SU-DHL-6 (cell line): ENCODE results near the gene GRM6.

Experiments
- H2AFZ ChIP-seq: fragments of 200-600 bp; sonication (generic); 2 replicates; pipeline ENCODE4 v1.6.1; 2014; ENCODE audit warnings: low read depth, mild to moderate bottlenecking, moderate library complexity, mixed read lengths, antibody characterized with exemption, low read length; ENCODE audit not compliant: severe bottlenecking
- H3F3A ChIP-seq: fragments of 200-600 bp; shearing (Covaris generic); 2 replicates; pipeline ENCODE4 v1.6.0; 2016; ENCODE audit warnings: antibody characterized with exemption, mild to moderate bottlenecking; ENCODE audit not compliant: insufficient read depth
- H3K27ac ChIP-seq: fragments of 200-600 bp; sonication (generic); 2 replicates; pipeline ENCODE4 v1.5.1; 2016; ENCODE audit warnings: low read depth, mild to moderate bottlenecking, low read length, moderate library complexity, mixed read lengths
- H3K27me3 ChIP-seq: fragments of 200-600 bp; sonication (generic), shearing (Covaris generic); 2 replicates; pipeline ENCODE4 v1.6.0; 2014; ENCODE audit warnings: mild to moderate bottlenecking, low read length
- H3K36me3 ChIP-seq: fragments of 200-600 bp; sonication (generic); 2 replicates; pipeline ENCODE4 v1.6.1; 2014; ENCODE audit warnings: mild to moderate bottlenecking, low read length, mixed read lengths
- H3K4me2 ChIP-seq: fragments of 300-600, 200-600 bp; shearing (Covaris generic), sonication (generic); 2 replicates; pipeline ENCODE4 v1.6.0; 2014; ENCODE audit warnings: low read length, low read depth, mild to moderate bottlenecking; ENCODE audit not compliant: poor library complexity, severe bottlenecking
- H3K4me3 ChIP-seq: fragments of 200-600 bp; sonication (generic); 2 replicates; pipeline ENCODE4 v1.5.1; 2014; ENCODE audit warnings: antibody characterized with exemption, low read length, mild to moderate bottlenecking, mixed read lengths; ENCODE audit not compliant: insufficient read depth, poor library complexity, severe bottlenecking
- H3K79me2 ChIP-seq: fragments of 200-600 bp; sonication (generic); 2 replicates; pipeline ENCODE4 v1.6.1; 2014; ENCODE audit warnings: mild to moderate bottlenecking, low read length, moderate library complexity; ENCODE audit not compliant: insufficient read depth
- H3K9ac ChIP-seq: fragments of 200-600 bp; sonication (generic); 2 replicates; pipeline ENCODE4 v1.7.0; 2014; ENCODE audit warnings: mild to moderate bottlenecking, low read length
- H3K9me2 ChIP-seq: fragments of 200-600 bp; sonication (generic); replicated peaks from 2 replicates; pipeline ENCODE4 v1.6.1; 2014; ENCODE audit warnings: low read length; ENCODE audit not compliant: insufficient read depth
- H3K9me3 ChIP-seq: fragments of 200-600 bp; sonication (generic); 2 replicates; pipeline ENCODE4 v1.6.1; 2014; ENCODE audit warnings: low read length, mixed read lengths; ENCODE audit not compliant: insufficient read depth
- H4K20me1 ChIP-seq: fragments of 200-600 bp; sonication (generic); 2 replicates; pipeline ENCODE4 v1.6.1; 2014; ENCODE audit warnings: low read depth, mild to moderate bottlenecking, antibody characterized with exemption, low read length, moderate library complexity, mixed read lengths
- EZH2phosphoT487 ChIP-seq: fragments of 200-600 bp; sonication (generic), shearing (Covaris generic); conservative IDR thresholded peaks from 2 replicates; pipeline ENCODE4 v1.6.1; 2018; ENCODE audit warnings: mild to moderate bottlenecking, antibody characterized with exemption, low read length, moderate library complexity, mixed read lengths
- TF ChIP-seq, protein P1 (sequence below): fragments of 200-600 bp; sonication (generic); IDR thresholded peaks from one replicate; pipeline ENCODE4 v1.5.1; 2017; ENCODE audit warnings: antibody characterized with exemption, mild to moderate bottlenecking, low read length, moderate library complexity; ENCODE audit not compliant: insufficient read depth, poor library complexity, severe bottlenecking

Gene GRM6

GRCh38 chr5:178931846-178932760 is 63.0 kb downstream of the GRM6 start:
- Histone ChIP-seq H3K4me2 (no peak overlapping the region), H3K9ac (no peak overlapping the region), H3F3A (no peaks in the 10 kb centered on the region), H3K36me3 (peaks cover 3% of the 10 kb centered on the region; the same call in 1 of the 2 replicates), H3K79me2 (no peaks in the 10 kb centered on the region), H3K9me3 (peaks cover 58% of the 10 kb centered on the region; the same call in 1 of the 2 replicates), H4K20me1 (no peaks in the 10 kb centered on the region), H3K27ac (no peak overlapping the region), H3K9me2 (no peaks in the 10 kb centered on the region), H2AFZ (no peak overlapping the region), H3K4me3 (no peak overlapping the region), H3K27me3 (no peaks in the 10 kb centered on the region)
- no peak for TF ChIP-seq EZH2phosphoT487
- TF ChIP-seq, protein P1, sequence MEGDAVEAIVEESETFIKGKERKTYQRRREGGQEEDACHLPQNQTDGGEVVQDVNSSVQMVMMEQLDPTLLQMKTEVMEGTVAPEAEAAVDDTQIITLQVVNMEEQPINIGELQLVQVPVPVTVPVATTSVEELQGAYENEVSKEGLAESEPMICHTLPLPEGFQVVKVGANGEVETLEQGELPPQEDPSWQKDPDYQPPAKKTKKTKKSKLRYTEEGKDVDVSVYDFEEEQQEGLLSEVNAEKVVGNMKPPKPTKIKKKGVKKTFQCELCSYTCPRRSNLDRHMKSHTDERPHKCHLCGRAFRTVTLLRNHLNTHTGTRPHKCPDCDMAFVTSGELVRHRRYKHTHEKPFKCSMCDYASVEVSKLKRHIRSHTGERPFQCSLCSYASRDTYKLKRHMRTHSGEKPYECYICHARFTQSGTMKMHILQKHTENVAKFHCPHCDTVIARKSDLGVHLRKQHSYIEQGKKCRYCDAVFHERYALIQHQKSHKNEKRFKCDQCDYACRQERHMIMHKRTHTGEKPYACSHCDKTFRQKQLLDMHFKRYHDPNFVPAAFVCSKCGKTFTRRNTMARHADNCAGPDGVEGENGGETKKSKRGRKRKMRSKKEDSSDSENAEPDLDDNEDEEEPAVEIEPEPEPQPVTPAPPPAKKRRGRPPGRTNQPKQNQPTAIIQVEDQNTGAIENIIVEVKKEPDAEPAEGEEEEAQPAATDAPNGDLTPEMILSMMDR: no peak
